Suprapubic skin (tissue), 4 donors: ENCODE measurements around the gene KRT27. TPM values are rescaled to one million over a fixed set of nuclear protein-coding genes. Genes with fewer than 3 reads are reported as not detected.

ENCODE experiments used
- DNase-seq, 2 donors: peaks; one replicate each; pipeline ENCODE4 v3.0.0-alpha.2; 2019; ENCODE audit warnings: low spot score in 2 of 2
- H3K27ac ChIP-seq: fragments of 200-600 bp; sonication (generic); one replicate; pipeline ENCODE4 v1.5.1; 2019
- H3K27me3 ChIP-seq: fragments of 200-600 bp; sonication (generic); one replicate; pipeline ENCODE4 v1.5.1; 2019
- H3K36me3 ChIP-seq: fragments of 200-600 bp; sonication (generic); one replicate; pipeline ENCODE4 v1.5.1; 2019
- H3K4me1 ChIP-seq: fragments of 200-600 bp; sonication (generic); one replicate; pipeline ENCODE4 v1.5.1; 2019
- H3K4me3 ChIP-seq: fragments of 200-600 bp; sonication (generic); one replicate; pipeline ENCODE4 v1.5.1; 2019; ENCODE audit warnings: mild to moderate bottlenecking
- H3K9me3 ChIP-seq: fragments of 200-600 bp; sonication (generic); one replicate; pipeline ENCODE4 v1.5.1; 2019
- CTCF ChIP-seq, 2 donors: fragments of 200-600 bp in 1 of 2; fragments of 450-650 bp in 1 of 2; sonication (generic) in 1 of 2; IDR thresholded peaks; one replicate each; pipeline ENCODE4 v1.5.1; 2016 to 2019; ENCODE audit warnings: antibody characterized with exemption in 2 of 2, mild to moderate bottlenecking in 1 of 2, moderate library complexity in 1 of 2
- EP300 ChIP-seq: sonication (generic); formaldehyde crosslinking; IDR thresholded peaks from one replicate; pipeline ENCODE4 v1.6.1; 2017; ENCODE audit warnings: antibody characterized with exemption
- POLR2A ChIP-seq, 2 donors: fragments of 450-650 bp; IDR thresholded peaks; one replicate each; pipeline ENCODE4 v1.6.1; 2017; ENCODE audit warnings: antibody characterized with exemption in 2 of 2, mild to moderate bottlenecking in 2 of 2, moderate library complexity in 2 of 2
- POLR2AphosphoS5 ChIP-seq, 3 donors: sonication (generic); formaldehyde crosslinking; IDR thresholded peaks; one replicate each; pipeline ENCODE4 v1.6.1; 2017; ENCODE audit warnings: antibody characterized with exemption in 3 of 3
- WGBS: methylation state at CpG from one replicate; pipeline ENCODE4 v1.1.5; 2018; 5-methylcytosine and 5-hydroxymethylcytosine counted together
- total RNA-seq, 4 donors: library from RNA; depleted of rRNA; stranded (reverse); fragments of >200 nt; gene quantifications; one replicate each; pipeline ENCODE4 v1.1.0, GENCODE V29; 2016

The KRT27 gene
- total RNA-seq, 4 donors from 2014 or later: 1.9 to 150 (median 39.1) TPM

GRCh38 chr17:40825599-40825998 lies 43.2 kb upstream of the KRT27 start:
- Histone ChIP-seq H3K4me1 (peaks cover 6% of the 10 kb centered on the region), H3K4me3 (no peak overlapping the region), H3K27me3 (no peaks in the 10 kb centered on the region), H3K27ac (no peak overlapping the region), H3K9me3 (no peaks in the 10 kb centered on the region), H3K36me3 (no peaks in the 10 kb centered on the region)
- no peak for DNase-seq
- TF ChIP-seq POLR2A (IDR thresholded peaks at IDR 0.05) (no peak), POLR2AphosphoS5 (IDR thresholded peaks at IDR 0.05) (no peak), CTCF (IDR thresholded peaks at IDR 0.05) (no peak), EP300 (no peak)
- 87% methylated on average over 2 of the region's 2 CpGs for whole genome bisulfite sequencing

- Histone ChIP-seq H3K4me1 (peaks cover 19% of the 10 kb centered on the region), H3K27ac (peak overlapping the region; percentile 57), H3K4me3 (no peak overlapping the region), H3K9me3 (no peaks in the 10 kb centered on the region), H3K27me3 (no peaks in the 10 kb centered on the region), H3K36me3 (no peaks in the 10 kb centered on the region)
- TF ChIP-seq EP300 (no peak), CTCF (IDR thresholded peaks at IDR 0.05) (no peak), POLR2A (IDR thresholded peaks at IDR 0.05) (no peak), POLR2AphosphoS5 (IDR thresholded peaks at IDR 0.05) (no peak)
- WGBS: 73% methylated on average over 1 of the region's 1 CpG
- DNase-seq: no peak
Observed at GRCh38 chr17:40824015-40824832, 41.9 kb upstream of the KRT27 start.

GRCh38 chr17:40822132-40822812 lies 39.9 kb upstream of the KRT27 start, which contains the start of gene KRT10:
Gene KRT10, minus strand, starts transcription at chr17:40822614. Its CDS starts 29 bp downstream, at chr17:40822585.
- H3K4me1 ChIP-seq: peaks cover 21% of the 10 kb centered on the region
- no peaks in the 10 kb centered on the region for H3K9me3 ChIP-seq
- no peaks in the 10 kb centered on the region for H3K27me3 ChIP-seq
- H3K27ac ChIP-seq: peak within 1 kb of the TSS; percentile 92
- peak within 1 kb of the TSS; percentile 56 for H3K4me3 ChIP-seq
- no peaks in the 10 kb centered on the region for H3K36me3 ChIP-seq
- DNase-seq: no peak
- TF ChIP-seq EP300 (no peak), POLR2A (IDR thresholded peaks at IDR 0.05) (peak in 1 of 2 donors; percentile 23), CTCF (IDR thresholded peaks at IDR 0.05) (no peak), POLR2AphosphoS5 (IDR thresholded peaks at IDR 0.05) (peak in 1 of 3 donors; percentile 56)
- 82% methylated on average over 7 of the region's 7 CpGs for WGBS

GRCh38 chr17:40821536-40821935 lies 39.2 kb upstream of the KRT27 start:
- H3K4me1 ChIP-seq: peaks cover 20% of the 10 kb centered on the region
- H3K4me3 ChIP-seq: peak overlapping the region; percentile 56
- DNase-seq: no peak
- no peaks in the 10 kb centered on the region for H3K27me3 ChIP-seq
- TF ChIP-seq CTCF (IDR thresholded peaks at IDR 0.05) (no peak), POLR2AphosphoS5 (IDR thresholded peaks at IDR 0.05) (no peak)
- no peaks in the 10 kb centered on the region for H3K36me3 ChIP-seq
- no peaks in the 10 kb centered on the region for H3K9me3 ChIP-seq
- H3K27ac ChIP-seq: peak overlapping the region; percentile 92

GRCh38 chr17:40820228-40820838 lies 38.0 kb upstream of the KRT27 start:
- TF ChIP-seq CTCF (IDR thresholded peaks at IDR 0.05) (no peak), POLR2A (IDR thresholded peaks at IDR 0.05) (no peak), EP300 (no peak), POLR2AphosphoS5 (IDR thresholded peaks at IDR 0.05) (no peak)
- Histone ChIP-seq H3K36me3 (no peaks in the 10 kb centered on the region), H3K4me3 (peak overlapping the region; percentile 56), H3K27me3 (no peaks in the 10 kb centered on the region), H3K9me3 (no peaks in the 10 kb centered on the region), H3K4me1 (peaks cover 20% of the 10 kb centered on the region), H3K27ac (peak overlapping the region; percentile 92)
- 84% methylated on average over 9 of the region's 9 CpGs for WGBS
- no peak for DNase-seq
